Activated T-helper 1 cell treated with Interleukin-2 at 50 U/mL for 16 hours (primary cell): ENCODE data around the gene KRTAP19-2.
"Not testable (repeated sequence)": the region's sequence is repeated elsewhere in the genome, so short reads cannot be mapped to it uniquely, and the experiment has no call there.

Source experiments
- DNase-seq: peaks from one replicate; pipeline ENCODE4 v3.0.0-alpha.2; 2020; ENCODE audit warnings: low read depth

The KRTAP19-2 gene

GRCh38 chr21:30487336-30487735, at the start of gene KRTAP19-2:
Gene KRTAP19-2, minus strand, starts transcription at chr21:30487436. Its CDS starts 88 bp downstream, at chr21:30487348.
- no peak for DNase-seq

DNA sequence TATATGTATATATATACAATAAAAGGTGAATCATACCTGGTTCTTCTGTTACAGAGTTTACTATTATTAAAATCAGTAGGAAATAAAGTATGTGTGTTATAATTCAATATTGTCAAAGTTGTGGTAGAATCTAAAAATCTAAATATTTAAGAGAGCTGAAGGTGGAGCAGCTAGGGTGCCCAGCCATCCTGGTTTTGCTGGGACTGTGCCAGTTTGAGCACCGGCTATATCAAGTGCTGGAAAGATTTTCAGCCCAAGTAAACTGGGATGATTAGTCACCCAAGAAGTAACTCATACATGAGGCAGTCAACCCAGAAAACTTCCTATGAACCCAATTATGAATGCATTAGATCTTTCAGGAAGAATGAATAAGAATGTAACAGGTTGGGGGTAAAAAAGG, 31.6 kb upstream of the KRTAP19-2 start:
- no peak for DNase-seq

- DNase-seq: no peak
Observed at GRCh38 chr21:30515681-30516080, 28.4 kb upstream of the KRTAP19-2 start.

GRCh38 chr21:30505621-30506205, 18.5 kb upstream of the KRTAP19-2 start:
- DNase-seq: not testable (repeated sequence)

- no peak for DNase-seq
Observed at GRCh38 chr21:30502041-30502440, 14.8 kb upstream of the KRTAP19-2 start, which contains the start of gene KRTAP19-5. Gene KRTAP19-5, minus strand, starts transcription at chr21:30502141. Its CDS starts 51 bp downstream, at chr21:30502090.

GRCh38 chr21:30497065-30497464, 9.8 kb upstream of the KRTAP19-2 start, which contains the start of gene KRTAP19-4:
Gene KRTAP19-4, minus strand, starts transcription at chr21:30497165. Its CDS starts 55 bp downstream, at chr21:30497110.
- no peak for DNase-seq

DNA sequence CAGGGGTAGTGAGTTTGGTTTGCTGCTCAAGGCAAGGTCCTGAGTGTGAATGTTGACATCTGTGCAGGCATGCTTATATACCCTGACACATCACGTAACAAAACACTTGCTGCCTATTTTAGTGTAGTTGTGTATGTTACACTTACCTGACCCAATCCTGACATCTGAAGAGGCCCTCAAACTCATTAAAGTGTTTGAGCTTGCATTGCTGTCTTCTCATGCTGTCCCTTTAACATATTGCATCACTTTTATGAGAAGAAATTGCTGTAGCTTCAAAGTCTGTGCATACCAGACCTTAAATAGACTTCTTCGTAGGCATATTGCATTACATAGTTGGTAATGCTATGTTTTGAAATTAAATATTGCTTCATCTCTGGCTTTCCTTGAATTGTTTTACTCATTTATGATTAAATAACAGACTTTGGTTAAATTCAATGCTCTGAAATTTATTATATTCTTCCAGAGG, 4.8 kb upstream of the KRTAP19-2 start, which contains the start of gene KRTAP19-3:
Gene KRTAP19-3 (minus strand): TSS at position 51 of the 466 bp plus-strand sequence. CDS start 56 bp downstream, outside the sequence.
- DNase-seq: no peak

- no peak for DNase-seq
Observed at GRCh38 chr21:30486180-30486579, 1.1 kb downstream of the KRTAP19-2 start.

DNA sequence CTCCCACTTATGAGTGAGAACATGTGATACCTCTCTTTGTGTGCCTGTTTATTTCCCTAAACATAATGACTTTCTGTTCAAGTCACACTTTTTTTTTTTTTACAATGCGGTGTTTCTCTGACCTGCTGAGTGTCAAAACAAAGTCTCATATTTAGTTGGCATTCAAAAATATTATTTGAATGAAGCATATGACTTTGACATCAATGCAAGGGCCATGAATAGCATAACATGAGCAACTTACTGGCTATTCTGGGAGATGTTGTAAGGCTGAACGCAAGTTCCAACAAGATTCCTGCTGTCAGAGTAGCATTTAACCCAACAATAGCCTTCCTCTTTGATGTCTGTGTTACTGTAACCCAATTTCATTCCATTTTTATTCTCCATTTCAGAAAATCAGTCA, 5.1 kb downstream of the KRTAP19-2 start:
- DNase-seq: no peak

DNA sequence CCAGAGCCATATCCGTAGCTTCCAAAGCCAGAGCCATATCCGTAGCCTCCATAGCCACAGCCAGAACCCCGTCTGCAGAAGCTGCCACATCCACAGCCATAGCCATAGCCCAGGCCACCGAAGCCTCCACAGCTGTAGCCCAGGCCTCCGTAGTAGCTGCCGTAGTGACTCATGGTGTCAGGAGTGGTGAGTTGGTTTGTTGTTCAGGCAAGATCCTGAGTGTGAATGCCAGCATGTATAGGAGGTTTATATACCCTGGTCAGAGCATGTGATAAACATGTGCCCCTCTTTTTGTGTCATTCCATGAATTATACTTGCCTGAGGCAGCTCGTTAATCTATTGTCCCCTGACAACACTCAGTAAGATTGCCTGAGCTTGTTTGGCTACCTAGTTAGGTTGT, 7.1 kb downstream of the KRTAP19-2 start, which contains the start of gene KRTAP19-1:
Gene KRTAP19-1 (minus strand): TSS at position 223 of the 400 bp plus-strand sequence. CDS start 50 bp downstream, at position 173.
- DNase-seq: no peak

DNA sequence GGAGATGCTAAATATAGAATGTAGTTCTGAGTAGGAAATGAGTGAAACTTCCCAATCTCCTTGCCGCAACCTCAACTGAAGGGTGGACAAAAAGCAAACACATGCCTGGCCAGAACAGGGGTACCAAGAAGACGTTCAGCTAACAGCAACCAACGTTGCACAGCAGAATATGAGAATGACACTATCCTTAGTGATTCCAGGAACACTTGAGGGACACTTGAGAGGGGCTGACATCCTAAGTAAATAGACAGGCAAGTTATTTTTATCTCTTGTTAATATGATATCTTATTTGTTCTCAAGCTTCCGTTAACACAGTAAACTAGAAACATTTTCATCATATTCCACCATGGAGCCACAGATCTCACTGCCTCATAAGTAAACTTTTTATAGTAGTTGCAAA, 8.0 kb downstream of the KRTAP19-2 start:
- DNase-seq: no peak

DNA sequence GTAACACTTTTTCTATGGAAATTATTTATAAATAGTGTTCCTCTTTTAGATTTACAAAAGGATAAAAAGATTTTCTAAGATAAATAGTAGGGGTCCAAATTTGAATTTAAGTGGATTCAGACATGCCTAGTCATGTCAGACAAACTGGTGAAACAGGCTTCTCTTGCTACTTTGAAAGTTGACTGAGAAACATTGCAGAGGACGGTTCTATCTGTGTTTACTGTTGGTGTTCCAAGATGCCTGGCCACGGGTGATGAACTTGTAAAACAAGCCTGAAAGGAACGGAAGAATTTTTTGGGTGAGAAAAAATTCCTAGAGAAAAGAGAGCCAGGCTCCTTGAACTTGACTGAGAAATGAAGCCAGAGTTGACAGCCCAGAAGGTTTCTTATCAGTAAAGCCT, 9.2 kb downstream of the KRTAP19-2 start:
- DNase-seq: no peak

DNA sequence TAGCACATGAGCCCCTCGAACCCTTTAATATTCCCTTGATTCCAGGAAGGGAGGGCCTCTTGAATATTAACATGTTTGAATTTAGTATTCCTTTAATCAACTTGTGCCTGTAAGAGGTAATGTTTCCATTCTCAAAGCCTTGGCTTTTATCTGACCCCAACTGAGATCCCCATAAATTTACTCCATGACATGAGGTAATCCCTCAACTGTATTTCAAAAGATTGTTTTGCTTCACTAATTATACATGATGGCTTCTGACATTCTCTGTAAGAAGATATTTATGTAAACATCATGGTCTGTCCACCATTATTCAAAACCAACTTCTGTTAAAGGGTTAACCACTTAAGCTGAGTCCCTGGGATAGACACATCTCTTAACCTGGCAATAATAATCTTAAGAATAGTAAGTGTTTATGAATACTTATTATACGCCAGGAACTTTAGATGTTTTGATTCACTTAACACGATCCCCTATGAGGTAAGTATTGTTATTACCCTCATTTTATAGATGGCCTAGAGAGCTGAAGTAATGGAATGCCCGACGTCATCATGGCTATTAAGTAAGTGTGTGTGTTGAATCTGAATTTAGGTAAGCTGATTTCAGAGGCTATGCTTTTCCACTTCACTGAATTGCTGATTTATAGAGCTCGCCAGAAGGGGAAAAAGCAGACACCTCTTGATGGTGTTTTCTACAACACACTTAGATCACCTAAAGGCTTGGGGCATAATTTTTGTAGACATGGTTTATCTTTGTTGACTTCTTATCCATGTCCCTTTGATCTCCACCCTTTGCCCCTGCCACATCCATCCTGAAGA, 18.1 kb downstream of the KRTAP19-2 start:
- no peak for DNase-seq

GRCh38 chr21:30463713-30464112, 23.5 kb downstream of the KRTAP19-2 start:
- no peak for DNase-seq

DNA sequence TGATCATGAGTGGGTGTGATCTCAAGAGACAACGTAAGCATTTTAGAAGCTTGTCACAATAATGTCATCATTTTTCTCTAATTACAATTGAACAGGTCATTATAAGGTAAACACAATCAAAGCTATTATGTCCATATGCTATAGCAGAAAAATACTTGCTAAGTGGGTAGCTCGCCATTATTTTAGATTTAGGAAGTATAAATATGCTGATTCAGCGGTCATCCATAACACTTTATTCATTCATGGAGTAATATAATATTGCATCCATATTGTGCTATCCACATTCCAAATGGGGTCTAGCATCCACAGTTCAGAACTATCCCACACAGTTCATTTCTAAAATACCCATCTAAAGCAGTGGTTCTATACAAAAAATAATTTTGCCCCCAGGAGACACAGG, 38.7 kb downstream of the KRTAP19-2 start:
- DNase-seq: no peak

DNA sequence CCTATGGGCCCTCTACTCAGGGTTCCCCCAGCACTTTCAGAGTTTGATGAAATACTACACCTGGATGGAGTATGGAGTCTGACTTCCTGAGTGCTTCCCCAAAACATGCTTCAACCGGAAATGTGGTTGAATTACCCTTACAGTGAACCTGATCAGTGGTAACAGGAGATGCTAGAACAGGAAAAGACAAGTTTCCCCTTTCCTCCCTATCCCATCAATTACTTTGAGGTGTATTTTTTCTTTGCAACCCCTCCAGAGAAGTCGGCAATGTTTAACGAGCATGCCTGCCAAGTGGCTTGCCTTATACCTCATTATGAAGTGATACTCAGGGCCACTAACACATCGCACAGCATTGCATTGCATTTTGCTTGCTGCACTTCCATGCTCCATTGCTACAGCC, 40.2 kb downstream of the KRTAP19-2 start:
- DNase-seq: no peak

DNA sequence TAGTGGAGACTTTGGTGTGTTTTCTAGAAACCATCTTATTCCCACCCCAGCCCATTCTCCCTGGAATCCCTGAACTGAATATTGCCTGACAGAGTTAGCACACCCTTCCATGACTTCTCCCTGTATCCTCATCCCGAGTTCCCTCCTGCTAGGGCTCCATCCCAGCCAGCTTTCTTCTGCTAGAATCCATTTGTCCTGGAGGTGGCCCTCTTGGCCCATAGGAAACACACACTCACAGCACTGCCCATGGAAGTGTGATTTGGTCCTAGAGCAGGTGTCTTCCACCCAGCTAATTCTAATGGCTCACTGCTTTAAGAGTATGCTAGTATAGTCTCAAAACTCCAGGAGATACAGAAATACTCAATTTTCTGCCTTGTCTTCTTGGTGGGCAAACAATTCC, 43.0 kb downstream of the KRTAP19-2 start:
- DNase-seq: no peak

GRCh38 chr21:30443226-30443625, 44.0 kb downstream of the KRTAP19-2 start:
- no peak for DNase-seq

DNA sequence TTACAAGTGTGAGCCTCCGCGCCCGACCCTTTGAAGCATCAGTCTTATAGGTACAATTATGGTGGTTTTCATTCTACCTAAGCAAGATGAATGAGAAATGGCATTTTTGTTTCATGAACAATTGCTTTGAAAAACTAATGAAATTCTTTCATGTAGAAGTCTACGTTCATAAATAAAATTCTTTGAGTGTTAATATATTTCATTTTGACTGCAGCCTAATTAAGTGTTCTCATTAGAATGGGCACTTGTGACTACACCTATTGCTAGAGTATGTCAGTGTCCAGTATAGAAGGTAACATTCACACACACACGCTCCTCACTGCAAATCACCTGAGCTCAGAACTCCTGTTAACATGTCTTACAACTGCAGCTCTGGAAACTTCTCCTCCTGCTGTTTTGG, 47.3 kb downstream of the KRTAP19-2 start, which contains the start of gene KRTAP15-1:
Gene KRTAP15-1 (plus strand): TSS at position 301 of the 400 bp plus-strand sequence. CDS start 53 bp downstream, at position 354.
- no peak for DNase-seq
